Neural cell (in vitro differentiated cells): ENCODE results near the gene SAP30BP. TPM values are rescaled to one million over a fixed set of nuclear protein-coding genes. Genes with fewer than 3 reads are reported as not detected.

ENCODE experiments used
- polyA plus RNA-seq: library from polyadenylated mRNA; depleted of rRNA; stranded (reverse); fragments of >200 nt; gene quantifications from 2 replicates; pipeline ENCODE4 v1.2.3, GENCODE V29; 2014

Gene SAP30BP
- polyA plus RNA-seq, 1 donor from 2014 or later: 156 TPM

Other genes starting within 250 kb of the SAP30BP start
- gene TMEM94, start 210.7 kb upstream of the SAP30BP start, polyA plus RNA-seq: 37.0 and 66.1 TPM in 2 replicates
- 2.8 and 4.2 TPM in 2 replicates for gene CASKIN2, start 151.8 kb upstream of the SAP30BP start, polyA plus RNA-seq
- 32.2 and 37.7 TPM in 2 replicates for gene TSEN54, start 150.8 kb upstream of the SAP30BP start, polyA plus RNA-seq
- gene LLGL2, start 141.6 kb upstream of the SAP30BP start, polyA plus RNA-seq: 0.95 and 4.2 TPM in 2 replicates
- 2.4 and 7.2 TPM in 2 replicates for gene MYO15B, start 79.5 kb upstream of the SAP30BP start, polyA plus RNA-seq
- gene SMIM5, start 33.9 kb upstream of the SAP30BP start, polyA plus RNA-seq: 0.59 TPM in 1 of 2 replicates, not detected in the other
- 9.6 and 15.7 TPM in 2 replicates for gene RECQL5, start 184 bp upstream of the SAP30BP start, polyA plus RNA-seq
- not detected in 2 replicates for gene ITGB4, start 54.1 kb downstream of the SAP30BP start, polyA plus RNA-seq
- 4.8 TPM in 2 replicates for gene GALK1, start 97.9 kb downstream of the SAP30BP start, polyA plus RNA-seq
- gene UNK, start 117.5 kb downstream of the SAP30BP start, polyA plus RNA-seq: 28.1 and 29.9 TPM in 2 replicates
- 1.2 and 6.9 TPM in 2 replicates for gene UNC13D, start 177.1 kb downstream of the SAP30BP start, polyA plus RNA-seq
- gene WBP2, start 188.0 kb downstream of the SAP30BP start, polyA plus RNA-seq: 21.4 and 21.7 TPM in 2 replicates
- gene TRIM47, start 211.2 kb downstream of the SAP30BP start, polyA plus RNA-seq: 0.54 and 0.67 TPM in 2 replicates
- 1.5 and 1.7 TPM in 2 replicates for gene TRIM65, start 229.6 kb downstream of the SAP30BP start, polyA plus RNA-seq
- 91.2 and 115 TPM in 2 replicates for gene MRPL38, start 237.5 kb downstream of the SAP30BP start, polyA plus RNA-seq